Measurements from ENCODE around the gene TMEM132C.

The TMEM132C gene

GRCh38 chr12:128619263-128619662 lies 352.3 kb downstream of the TMEM132C start:
- DNase-seq: no peak

DNA sequence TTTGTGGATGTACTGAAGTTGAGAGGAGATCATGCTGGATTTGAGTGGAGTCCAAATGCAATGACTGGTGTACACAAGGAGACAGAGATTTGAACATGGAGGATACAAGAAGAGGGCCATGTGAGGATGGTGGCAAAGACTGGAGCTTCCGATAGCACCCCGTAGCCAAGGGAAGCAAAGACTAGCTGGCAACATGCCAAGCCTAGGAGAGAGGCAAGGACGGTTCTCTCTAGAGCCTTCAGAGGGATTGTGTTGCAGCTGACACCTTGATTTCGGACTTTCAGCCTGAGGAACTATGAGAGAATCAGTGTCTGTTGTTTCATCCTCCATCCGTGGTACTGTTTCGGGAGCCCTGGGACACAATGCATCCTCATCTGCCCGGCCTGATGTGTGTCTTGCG lies 354.3 kb downstream of the TMEM132C start:
- no peak for DNase-seq

DNA sequence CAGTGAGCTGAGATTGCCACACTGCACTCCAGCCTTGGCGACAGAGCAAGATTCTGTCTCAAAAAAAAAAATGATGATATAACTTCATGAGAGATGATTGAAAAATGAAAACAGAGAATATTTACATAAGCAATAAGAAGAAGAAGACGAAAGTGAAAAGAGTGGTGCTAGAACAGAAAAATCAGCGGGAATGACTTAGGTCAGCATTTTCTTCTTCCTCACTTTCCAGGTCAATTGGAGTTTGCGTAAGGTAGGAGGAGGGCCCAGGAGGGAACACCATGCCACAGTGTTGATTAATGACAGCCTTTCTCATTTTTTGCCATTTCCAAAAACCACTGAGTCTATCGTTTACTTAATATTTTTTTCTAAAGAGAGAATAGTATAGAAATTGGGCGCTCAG lies 356.8 kb downstream of the TMEM132C start:
- DNase-seq: no peak

- DNase-seq: no peak
Measured at GRCh38 chr12:128626808-128627320, 359.9 kb downstream of the TMEM132C start.

- DNase-seq: no peak
Measured at GRCh38 chr12:128627659-128628058, 360.7 kb downstream of the TMEM132C start.

GRCh38 chr12:128629979-128630378 lies 363.0 kb downstream of the TMEM132C start:
- DNase-seq: no peak

DNA sequence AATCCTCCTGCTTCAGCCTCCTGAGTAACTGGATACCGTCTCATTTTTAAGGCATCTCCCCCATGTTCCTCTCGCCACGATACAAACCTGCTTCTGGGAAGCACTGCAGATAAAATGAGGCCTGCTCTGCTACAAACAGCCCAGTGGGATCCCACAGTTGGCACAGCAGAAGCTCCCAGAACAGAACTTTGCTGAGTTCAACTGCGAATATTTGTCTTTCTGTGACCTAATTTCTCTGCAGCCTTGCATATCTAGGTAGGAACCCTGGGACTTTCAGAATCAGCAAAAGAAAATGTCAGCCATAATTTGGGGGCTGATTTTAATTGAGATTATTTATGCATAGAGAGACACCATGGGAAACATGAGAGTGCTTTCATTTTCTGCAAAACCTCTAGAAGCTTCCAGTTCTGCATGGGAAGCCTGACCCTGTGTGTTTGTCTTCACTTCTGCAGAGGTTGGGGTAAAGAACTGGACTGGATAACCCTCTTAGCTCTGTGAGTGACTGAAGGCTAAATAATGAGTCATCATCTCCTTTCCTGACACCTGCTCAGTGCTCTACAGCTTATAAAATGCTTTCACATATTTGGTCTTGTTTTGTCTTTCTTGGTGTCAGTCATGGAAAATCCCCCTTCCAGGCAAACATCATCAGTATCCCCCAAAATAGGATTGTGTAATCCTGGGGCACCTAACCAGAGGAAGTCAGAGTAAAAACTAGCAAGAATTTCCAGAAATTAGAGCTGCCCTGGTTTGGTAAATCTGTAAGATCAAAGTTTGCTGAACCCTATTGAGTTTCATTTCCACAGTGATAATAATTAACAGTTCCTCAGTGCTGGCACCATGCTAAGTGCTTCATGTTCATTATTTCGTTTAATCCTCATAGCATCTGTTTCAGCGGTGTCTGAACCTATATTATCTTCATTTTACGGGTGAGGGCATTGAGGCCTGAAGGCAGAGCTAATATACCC lies 371.0 kb downstream of the TMEM132C start:
- DNase-seq: no peak

DNA sequence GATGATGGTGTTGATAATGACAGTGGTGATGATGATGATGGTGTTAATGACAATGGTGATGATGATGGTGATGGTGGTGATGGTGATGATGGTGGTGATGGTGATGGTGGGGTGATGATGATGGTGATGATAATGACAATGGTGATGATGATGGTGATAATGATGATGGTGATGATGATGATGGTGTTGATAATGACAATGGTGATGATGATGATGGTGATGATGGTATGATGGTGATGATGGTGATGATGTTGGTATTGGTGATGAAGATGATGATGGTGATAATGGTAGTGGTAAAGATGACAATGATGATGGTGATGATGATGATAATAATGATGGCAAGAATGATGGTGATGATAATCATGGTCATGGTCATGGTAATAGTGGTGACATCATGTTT lies 372.1 kb downstream of the TMEM132C start:
- DNase-seq: no peak

DNA sequence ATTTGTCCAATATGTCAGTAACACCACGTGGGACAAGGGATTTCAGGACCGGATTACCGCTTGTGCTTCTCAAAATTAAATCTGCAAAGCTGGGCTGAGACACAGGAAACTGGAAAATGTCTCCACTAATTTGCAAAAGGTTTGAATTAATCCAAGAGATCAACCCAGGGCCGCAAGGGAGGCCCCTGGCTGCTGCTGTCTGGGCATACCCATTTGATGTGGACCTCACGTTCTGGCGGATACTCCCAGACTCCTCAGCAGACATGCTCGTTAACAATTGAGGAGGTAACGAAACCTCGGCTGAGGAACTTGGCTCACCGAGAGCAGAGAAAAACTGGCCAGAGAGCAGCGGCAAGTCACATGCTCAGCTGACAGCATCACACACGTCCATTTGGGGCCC lies 376.2 kb downstream of the TMEM132C start:
- DNase-seq: no peak

GRCh38 chr12:128644664-128645296 lies 377.8 kb downstream of the TMEM132C start:
- no peak for DNase-seq

GRCh38 chr12:128649902-128650301 lies 382.9 kb downstream of the TMEM132C start:
- DNase-seq: no peak

GRCh38 chr12:128652136-128652751 lies 385.3 kb downstream of the TMEM132C start:
- no peak for DNase-seq

- DNase-seq: no peak
Measured at GRCh38 chr12:128654468-128654867, 387.5 kb downstream of the TMEM132C start.

GRCh38 chr12:128657378-128657777 lies 390.4 kb downstream of the TMEM132C start:
- no peak for DNase-seq

DNA sequence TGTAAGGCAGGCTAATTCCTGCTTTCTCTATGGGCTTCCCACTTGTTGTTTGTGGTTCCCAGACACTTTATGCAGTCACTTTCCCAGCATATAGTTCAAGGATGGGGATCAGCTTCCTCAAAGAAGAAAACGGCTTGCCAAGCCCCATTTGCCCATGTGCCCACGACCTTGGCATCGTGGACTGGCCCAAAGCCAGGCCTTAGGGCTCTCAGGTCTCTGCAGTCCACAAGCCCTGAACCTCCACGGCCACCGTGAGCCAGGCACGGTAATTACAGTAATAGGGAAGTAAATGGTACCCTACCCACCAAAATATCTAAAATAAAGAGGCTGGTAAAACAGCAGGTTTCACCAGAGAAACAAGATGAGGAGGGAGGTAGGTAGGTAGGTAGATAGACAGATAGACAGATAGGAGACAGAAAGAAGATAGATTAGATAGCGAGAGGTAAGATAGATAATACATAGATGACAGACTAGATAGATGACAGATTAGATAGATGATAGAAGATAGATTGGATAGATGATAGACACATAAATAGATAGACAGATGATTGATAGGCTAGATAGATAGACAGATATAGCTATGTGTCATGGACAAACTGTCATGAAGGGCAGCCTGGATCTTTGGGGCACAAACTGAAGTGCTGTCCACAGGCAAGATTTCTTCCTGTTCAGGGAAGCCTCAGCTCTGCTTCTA lies 393.7 kb downstream of the TMEM132C start:
- no peak for DNase-seq

- DNase-seq: no peak
Measured at GRCh38 chr12:128661226-128661569, 394.2 kb downstream of the TMEM132C start.

- no peak for DNase-seq
Measured at GRCh38 chr12:128662101-128662500, 395.1 kb downstream of the TMEM132C start.

DNA sequence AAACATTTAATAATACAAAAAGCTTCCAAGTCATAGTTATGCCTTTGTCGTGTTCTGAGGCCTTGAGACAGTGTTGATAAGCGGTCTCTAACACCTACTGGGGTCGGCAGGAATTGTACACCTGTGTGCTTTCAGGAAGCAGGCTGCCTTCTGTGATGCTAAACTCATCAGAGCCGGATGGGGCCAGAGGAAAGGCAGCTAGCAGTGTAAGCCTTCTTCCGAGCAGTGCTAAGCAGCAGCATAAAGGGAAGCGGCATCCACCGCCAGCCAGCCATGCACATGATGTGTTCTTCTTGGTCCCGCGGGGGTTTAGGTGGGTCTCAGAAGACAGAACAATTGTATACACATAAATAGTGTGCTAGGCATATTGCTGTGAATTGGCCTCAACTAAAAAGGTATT lies 397.5 kb downstream of the TMEM132C start:
- DNase-seq: no peak

DNA sequence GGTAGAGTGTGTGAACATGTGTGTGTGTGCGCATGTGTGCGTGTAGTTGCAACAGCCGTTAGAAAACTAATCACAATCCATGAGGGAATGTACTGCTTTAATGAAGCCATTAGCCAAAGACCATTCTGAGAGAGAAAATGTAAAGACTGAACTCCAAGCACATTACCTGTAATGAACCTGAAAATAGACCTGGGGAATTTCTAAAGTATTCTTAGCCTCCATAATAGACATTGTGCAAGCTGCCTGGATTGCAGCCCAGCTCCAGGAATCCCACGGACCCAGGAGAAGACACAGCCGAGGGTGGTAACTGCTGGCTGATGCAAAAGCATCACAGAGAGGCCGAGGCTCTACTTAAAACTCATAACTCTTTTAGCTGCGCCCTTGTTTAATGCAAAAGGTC lies 400.2 kb downstream of the TMEM132C start:
- no peak for DNase-seq

- DNase-seq: no peak
Measured at GRCh38 chr12:128671528-128672042, 404.6 kb downstream of the TMEM132C start.

- no peak for DNase-seq
Measured at GRCh38 chr12:128672428-128672827, 405.5 kb downstream of the TMEM132C start.

- no peak for DNase-seq
Measured at GRCh38 chr12:128672893-128673292, 405.9 kb downstream of the TMEM132C start.

- DNase-seq: no peak
Measured at GRCh38 chr12:128675576-128675975, 408.6 kb downstream of the TMEM132C start.
